DND-41 (cell line): ENCODE results near the gene NUDT1.

Experiments
- ATAC-seq: fragments of 200-7000 bp; cut with Tn5 transposase; 3 replicates; pipeline ENCODE4 v1.9.1; 2021; ENCODE audit warnings: low read depth; ENCODE audit not compliant: insufficient read depth
- DNase-seq: peaks from one replicate; pipeline ENCODE4 v3.0.0-alpha.2; 2020
- H2AFZ ChIP-seq: 2 replicates; pipeline ENCODE4 v1.6.0; 2012; ENCODE audit warnings: low read depth, low read length
- H3K27ac ChIP-seq: 2 replicates; pipeline ENCODE4 v1.5.1; 2012; ENCODE audit warnings: low read length, inconsistent platforms
- H3K27me3 ChIP-seq: fragments of 200-600 bp; sonication (generic); 2 replicates; pipeline ENCODE4 v1.6.0; 2012; ENCODE audit warnings: low read length, mild to moderate bottlenecking, inconsistent platforms; ENCODE audit not compliant: insufficient read depth, poor library complexity
- H3K36me3 ChIP-seq: 2 replicates; pipeline ENCODE4 v1.5.1; 2012; ENCODE audit warnings: low read length, inconsistent platforms; ENCODE audit not compliant: insufficient read depth
- H3K4me1 ChIP-seq: 2 replicates; pipeline ENCODE4 v1.5.1; 2012; ENCODE audit warnings: mild to moderate bottlenecking, low read length; ENCODE audit not compliant: insufficient read depth
- H3K4me2 ChIP-seq: 2 replicates; pipeline ENCODE4 v1.6.0; 2012; ENCODE audit warnings: mild to moderate bottlenecking, moderate library complexity, low read length, inconsistent platforms; ENCODE audit not compliant: insufficient read depth
- H3K4me3 ChIP-seq, 2 experiments: fragments of 200-600 bp in 1 of 2; shearing (Covaris generic) in 1 of 2; 2 replicates each; pipeline ENCODE4 v1.5.1; 2012 to 2016; ENCODE audit warnings: inconsistent platforms in 2 of 2, low read length in 2 of 2, mild to moderate bottlenecking in 2 of 2, low read depth in 1 of 2, moderate library complexity in 1 of 2
- H3K79me2 ChIP-seq: 2 replicates; pipeline ENCODE4 v1.6.0; 2012; ENCODE audit warnings: low read length, inconsistent platforms; ENCODE audit not compliant: insufficient read depth
- H3K9ac ChIP-seq: 2 replicates; pipeline ENCODE4 v1.6.0; 2012; ENCODE audit warnings: low read depth, mild to moderate bottlenecking, inconsistent platforms, low read length, moderate library complexity
- H3K9me3 ChIP-seq: 2 replicates; pipeline ENCODE4 v1.5.1; 2012; ENCODE audit warnings: low read length, moderate library complexity, mild to moderate bottlenecking, inconsistent platforms; ENCODE audit not compliant: insufficient read depth, severe bottlenecking
- H4K20me1 ChIP-seq: 2 replicates; pipeline ENCODE4 v1.6.0; 2012; ENCODE audit warnings: low read length; ENCODE audit not compliant: insufficient read depth
- EZH2 ChIP-seq: IDR thresholded peaks from 3 replicates; pipeline ENCODE4 v1.6.1; 2012; ENCODE audit warnings: borderline replicate concordance, low read depth, mild to moderate bottlenecking, moderate library complexity, low read length, inconsistent platforms; ENCODE audit not compliant: severe bottlenecking
- TF ChIP-seq, protein P1 (sequence below): IDR thresholded peaks from 2 replicates; pipeline ENCODE4 v1.5.1; 2012; ENCODE audit warnings: borderline replicate concordance, low read length, moderate library complexity, mild to moderate bottlenecking; ENCODE audit not compliant: poor library complexity, severe bottlenecking; ENCODE audit errors: extremely low read depth

NUDT1 gene

DNA sequence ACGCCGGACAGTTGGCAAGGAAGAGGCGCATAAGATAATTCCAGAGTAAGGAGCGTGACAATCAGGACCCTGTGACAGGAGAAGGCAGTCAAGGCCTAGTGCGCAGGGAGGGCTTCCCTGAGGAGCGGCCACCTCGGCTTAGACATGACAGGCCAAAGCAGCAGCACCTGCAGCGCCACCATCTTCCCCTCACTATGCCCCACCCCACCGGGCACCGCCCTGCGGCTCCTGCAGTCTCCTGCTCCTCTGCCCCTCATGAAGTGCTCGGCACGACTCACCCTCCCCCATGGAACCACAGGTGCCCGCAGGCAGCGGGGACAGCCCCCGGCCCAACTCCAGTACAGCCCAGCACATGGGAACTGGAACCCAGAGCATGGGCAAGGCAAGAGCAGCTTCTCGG lies 21.1 kb upstream of the NUDT1 start:
- no peaks in the 10 kb centered on the region for H3K9me3 ChIP-seq
- no peaks in the 10 kb centered on the region for H3K27me3 ChIP-seq
- H3K36me3 ChIP-seq, result peaks cover 98% of the 10 kb centered on the region
- peaks cover 28% of the 10 kb centered on the region for H3K79me2 ChIP-seq
- DNase-seq (no peak), ATAC-seq (no peak)
- no peak overlapping the region for H3K9ac ChIP-seq
- H3K4me1 ChIP-seq, result no peaks in the 10 kb centered on the region
- H3K4me2 ChIP-seq, result no peak overlapping the region
- H4K20me1 ChIP-seq, result peaks cover 48% of the 10 kb centered on the region
- no peak overlapping the region for H2AFZ ChIP-seq
- TF ChIP-seq, protein P1, sequence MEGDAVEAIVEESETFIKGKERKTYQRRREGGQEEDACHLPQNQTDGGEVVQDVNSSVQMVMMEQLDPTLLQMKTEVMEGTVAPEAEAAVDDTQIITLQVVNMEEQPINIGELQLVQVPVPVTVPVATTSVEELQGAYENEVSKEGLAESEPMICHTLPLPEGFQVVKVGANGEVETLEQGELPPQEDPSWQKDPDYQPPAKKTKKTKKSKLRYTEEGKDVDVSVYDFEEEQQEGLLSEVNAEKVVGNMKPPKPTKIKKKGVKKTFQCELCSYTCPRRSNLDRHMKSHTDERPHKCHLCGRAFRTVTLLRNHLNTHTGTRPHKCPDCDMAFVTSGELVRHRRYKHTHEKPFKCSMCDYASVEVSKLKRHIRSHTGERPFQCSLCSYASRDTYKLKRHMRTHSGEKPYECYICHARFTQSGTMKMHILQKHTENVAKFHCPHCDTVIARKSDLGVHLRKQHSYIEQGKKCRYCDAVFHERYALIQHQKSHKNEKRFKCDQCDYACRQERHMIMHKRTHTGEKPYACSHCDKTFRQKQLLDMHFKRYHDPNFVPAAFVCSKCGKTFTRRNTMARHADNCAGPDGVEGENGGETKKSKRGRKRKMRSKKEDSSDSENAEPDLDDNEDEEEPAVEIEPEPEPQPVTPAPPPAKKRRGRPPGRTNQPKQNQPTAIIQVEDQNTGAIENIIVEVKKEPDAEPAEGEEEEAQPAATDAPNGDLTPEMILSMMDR, result no peak
- no peak for TF ChIP-seq EZH2
- no peak overlapping the region for H3K27ac ChIP-seq
- no peak overlapping the region for H3K4me3 ChIP-seq

DNA sequence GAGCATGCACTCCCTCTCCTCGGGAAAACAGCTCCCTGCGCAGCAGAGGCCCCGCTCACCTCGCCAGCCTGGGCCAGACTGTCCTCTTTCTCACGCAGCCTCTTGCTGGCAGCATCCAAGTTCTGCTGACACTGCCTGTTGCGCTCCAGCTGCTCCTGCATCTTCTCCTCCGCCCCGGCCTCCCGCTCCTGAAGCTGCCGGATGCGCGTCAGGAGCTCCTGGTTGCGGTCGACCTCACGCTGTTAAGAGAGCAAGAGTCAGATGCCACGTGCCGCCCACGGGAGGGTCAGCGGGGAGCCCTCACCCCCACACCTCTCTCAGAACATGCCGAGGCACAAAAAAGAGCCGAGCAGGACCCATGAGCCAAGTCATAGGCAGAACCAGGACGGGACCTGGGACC lies 19.5 kb upstream of the NUDT1 start:
- Histone ChIP-seq H2AFZ (no peak overlapping the region), H3K4me3 (no peak overlapping the region), H3K27ac (no peak overlapping the region), H3K27me3 (no peaks in the 10 kb centered on the region), H4K20me1 (peaks cover 48% of the 10 kb centered on the region), H3K9ac (no peak overlapping the region), H3K79me2 (peaks cover 41% of the 10 kb centered on the region), H3K9me3 (no peaks in the 10 kb centered on the region), H3K36me3 (peaks cover 98% of the 10 kb centered on the region), H3K4me2 (no peak overlapping the region), H3K4me1 (no peaks in the 10 kb centered on the region)
- no peak for TF ChIP-seq EZH2
- TF ChIP-seq, protein P1, result no peak
- no peak for ATAC-seq
- no peak for DNase-seq

DNA sequence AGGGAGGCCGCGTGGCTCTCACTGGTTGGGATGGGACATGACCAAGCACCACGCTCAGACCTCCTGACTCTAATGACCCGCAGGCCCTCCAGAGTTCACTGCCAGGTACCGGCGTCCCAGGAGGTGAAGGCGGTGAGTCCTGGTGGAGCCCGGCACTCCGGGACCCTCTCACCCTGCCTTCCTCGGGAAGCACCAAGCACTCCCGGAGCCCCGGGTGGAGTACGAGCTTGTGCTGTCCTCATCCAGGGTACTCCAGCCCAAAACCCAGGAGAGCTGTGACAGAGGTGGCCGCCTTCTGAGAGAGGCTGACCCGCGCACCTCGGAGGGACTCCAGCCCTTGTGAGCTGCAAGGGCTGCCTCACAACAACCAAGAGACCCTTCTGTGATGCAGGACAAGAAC lies 18.7 kb upstream of the NUDT1 start:
- TF ChIP-seq EZH2, result no peak
- no peak overlapping the region for H3K4me3 ChIP-seq
- H3K4me1 ChIP-seq, result no peaks in the 10 kb centered on the region
- no peaks in the 10 kb centered on the region for H3K9me3 ChIP-seq
- H3K4me2 ChIP-seq, result no peak overlapping the region
- H3K79me2 ChIP-seq, result peaks cover 49% of the 10 kb centered on the region
- H3K36me3 ChIP-seq, result peaks cover 98% of the 10 kb centered on the region
- no peak for ATAC-seq
- H3K27me3 ChIP-seq, result no peaks in the 10 kb centered on the region
- no peak overlapping the region for H3K27ac ChIP-seq
- no peak overlapping the region for H2AFZ ChIP-seq
- H4K20me1 ChIP-seq, result peaks cover 50% of the 10 kb centered on the region
- H3K9ac ChIP-seq, result no peak overlapping the region
- DNase-seq, result no peak

DNA sequence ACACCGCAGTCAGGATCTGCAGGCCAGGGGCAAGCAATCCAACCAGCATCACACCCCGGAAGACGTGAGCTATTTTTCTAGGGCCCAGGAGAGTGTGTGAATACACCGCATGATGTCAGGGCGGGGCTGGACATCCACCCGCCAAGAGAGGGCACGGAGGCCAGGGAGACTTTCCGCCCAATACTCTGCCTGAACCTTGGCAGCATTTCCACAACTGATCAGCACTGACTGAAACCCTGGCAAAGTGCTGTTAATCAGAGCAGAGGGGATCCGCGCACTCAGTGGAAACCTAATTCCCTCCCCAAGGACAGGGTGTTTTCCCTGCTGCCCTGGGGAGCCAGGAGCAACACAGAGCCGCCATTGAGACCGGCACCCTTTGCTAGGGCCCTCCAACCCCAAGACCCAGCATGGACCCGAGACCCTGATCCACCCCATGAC lies 17.5 kb upstream of the NUDT1 start:
- no peak for ATAC-seq
- Histone ChIP-seq H3K9ac (no peak overlapping the region), H3K27ac (no peak overlapping the region)

More for the DNA sequence above, 17.5 kb upstream of the NUDT1 start:
- Histone ChIP-seq H3K4me1 (peaks cover under 1% of the 10 kb centered on the region; the same call in 1 of the 2 replicates), H3K4me2 (no peak overlapping the region), H3K9me3 (no peaks in the 10 kb centered on the region), H3K36me3 (peaks cover 96% of the 10 kb centered on the region), H3K79me2 (peaks cover 57% of the 10 kb centered on the region), H2AFZ (no peak overlapping the region), H3K4me3 (no peak overlapping the region), H3K27me3 (no peaks in the 10 kb centered on the region), H4K20me1 (peaks cover 53% of the 10 kb centered on the region)
- no peak for TF ChIP-seq EZH2
- TF ChIP-seq, protein P1, result no peak
- no peak for DNase-seq
